RWPE2 (cell line): ENCODE measurements around the gene PKIB.
A peak's percentile ranks its signal among the peaks of the same experiment; 100 is the strongest.
"Not testable (repeated sequence)": the region's sequence is repeated elsewhere in the genome, so short reads cannot be mapped to it uniquely, and the experiment has no call there.

Experiments
- ATAC-seq: fragments of 200-7000 bp; cut with Tn5 transposase; 3 replicates; pipeline ENCODE4 v1.9.1; 2021; ENCODE audit warnings: low read depth
- DNase-seq: peaks from one replicate; pipeline ENCODE4 v3.0.0-alpha.2; 2020; ENCODE audit warnings: low spot score
- H3K27ac ChIP-seq: fragments of 450-650 bp; 2 replicates; pipeline ENCODE4 v1.5.1; 2017; ENCODE audit warnings: mild to moderate bottlenecking; ENCODE audit not compliant: poor library complexity, severe bottlenecking
- H3K27me3 ChIP-seq: fragments of 250-450 bp; sonication (Bioruptor Pico); 2 replicates; pipeline ENCODE4 v1.5.1; 2021; ENCODE audit warnings: mild to moderate bottlenecking, moderate library complexity; ENCODE audit not compliant: insufficient read depth, poor library complexity, severe bottlenecking
- H3K36me3 ChIP-seq: fragments of 250-450 bp; sonication (Bioruptor Pico); 2 replicates; pipeline ENCODE4 v1.5.1; 2020; ENCODE audit warnings: low read depth, mild to moderate bottlenecking, moderate library complexity
- H3K4me1 ChIP-seq: fragments of 250-450 bp; sonication (Bioruptor Pico); 2 replicates; pipeline ENCODE4 v1.5.1; 2021; ENCODE audit warnings: mild to moderate bottlenecking, moderate library complexity; ENCODE audit not compliant: insufficient read depth, poor library complexity, severe bottlenecking
- H3K4me3 ChIP-seq: fragments of 250-450 bp; sonication (Bioruptor Pico); 2 replicates; pipeline ENCODE4 v1.5.1; 2021; ENCODE audit warnings: mild to moderate bottlenecking, moderate library complexity; ENCODE audit not compliant: severe bottlenecking
- H3K9me3 ChIP-seq: fragments of 250-450 bp; sonication (Bioruptor Pico); 2 replicates; pipeline ENCODE4 v1.5.1; 2021; ENCODE audit warnings: mild to moderate bottlenecking, moderate library complexity; ENCODE audit not compliant: severe bottlenecking
- TF ChIP-seq, protein P1 (sequence below): fragments of 450-650 bp; IDR thresholded peaks from one replicate; pipeline ENCODE4 v1.5.1; 2017; ENCODE audit warnings: mild to moderate bottlenecking, moderate library complexity; ENCODE audit not compliant: poor library complexity, severe bottlenecking

PKIB gene

DNA sequence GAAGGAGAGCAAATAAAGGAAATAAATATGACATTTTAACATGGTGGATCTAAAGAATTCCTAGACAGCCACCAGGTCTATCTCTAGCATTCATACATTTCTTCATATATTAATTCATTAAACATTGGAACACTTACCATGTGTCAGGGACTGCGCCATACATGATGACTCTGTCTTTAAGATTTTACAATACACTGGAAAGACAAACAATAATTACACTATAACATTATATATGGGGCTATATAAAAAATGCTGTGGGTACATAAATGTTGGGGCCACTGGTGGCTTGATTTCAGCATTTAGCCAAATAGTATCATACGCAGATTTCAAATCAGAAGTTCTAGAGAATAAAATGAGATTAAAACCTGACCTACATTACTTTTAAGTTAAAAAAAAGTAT, 33.3 kb upstream of the PKIB start:
- H3K36me3 ChIP-seq = no peaks in the 10 kb centered on the region
- no peak overlapping the region for H3K27ac ChIP-seq
- no peak for ATAC-seq
- no peak for DNase-seq
- no peak overlapping the region for H3K4me3 ChIP-seq
- TF ChIP-seq, protein P1, sequence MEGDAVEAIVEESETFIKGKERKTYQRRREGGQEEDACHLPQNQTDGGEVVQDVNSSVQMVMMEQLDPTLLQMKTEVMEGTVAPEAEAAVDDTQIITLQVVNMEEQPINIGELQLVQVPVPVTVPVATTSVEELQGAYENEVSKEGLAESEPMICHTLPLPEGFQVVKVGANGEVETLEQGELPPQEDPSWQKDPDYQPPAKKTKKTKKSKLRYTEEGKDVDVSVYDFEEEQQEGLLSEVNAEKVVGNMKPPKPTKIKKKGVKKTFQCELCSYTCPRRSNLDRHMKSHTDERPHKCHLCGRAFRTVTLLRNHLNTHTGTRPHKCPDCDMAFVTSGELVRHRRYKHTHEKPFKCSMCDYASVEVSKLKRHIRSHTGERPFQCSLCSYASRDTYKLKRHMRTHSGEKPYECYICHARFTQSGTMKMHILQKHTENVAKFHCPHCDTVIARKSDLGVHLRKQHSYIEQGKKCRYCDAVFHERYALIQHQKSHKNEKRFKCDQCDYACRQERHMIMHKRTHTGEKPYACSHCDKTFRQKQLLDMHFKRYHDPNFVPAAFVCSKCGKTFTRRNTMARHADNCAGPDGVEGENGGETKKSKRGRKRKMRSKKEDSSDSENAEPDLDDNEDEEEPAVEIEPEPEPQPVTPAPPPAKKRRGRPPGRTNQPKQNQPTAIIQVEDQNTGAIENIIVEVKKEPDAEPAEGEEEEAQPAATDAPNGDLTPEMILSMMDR = no peak
- no peaks in the 10 kb centered on the region for H3K4me1 ChIP-seq
- no peaks in the 10 kb centered on the region for H3K27me3 ChIP-seq
- H3K9me3 ChIP-seq = no peaks in the 10 kb centered on the region

DNA sequence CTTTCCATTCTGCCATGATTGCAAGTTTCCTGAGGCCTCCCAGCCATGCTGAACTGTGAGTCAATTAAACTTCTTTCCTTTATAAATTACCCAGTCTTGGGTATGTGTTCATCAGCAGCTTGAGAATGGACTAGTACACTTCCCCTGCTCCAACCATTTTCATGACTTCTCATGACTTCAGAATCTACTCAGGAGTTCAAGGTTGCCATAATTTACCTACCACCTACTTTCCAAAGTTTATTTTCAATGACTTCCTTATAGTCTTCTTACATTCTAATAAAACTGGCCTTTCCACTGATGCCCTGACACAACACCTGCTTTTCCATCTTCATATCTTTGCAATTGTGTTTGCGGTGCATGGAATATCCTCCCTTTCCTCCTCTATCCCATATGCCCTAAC, 31.2 kb upstream of the PKIB start:
- no peak overlapping the region for H3K27ac ChIP-seq
- H3K9me3 ChIP-seq = no peaks in the 10 kb centered on the region
- H3K36me3 ChIP-seq = no peaks in the 10 kb centered on the region
- no peaks in the 10 kb centered on the region for H3K4me1 ChIP-seq
- TF ChIP-seq, protein P1 = no peak
- no peaks in the 10 kb centered on the region for H3K27me3 ChIP-seq
- no peak for ATAC-seq
- no peak overlapping the region for H3K4me3 ChIP-seq
- DNase-seq = no peak

DNA sequence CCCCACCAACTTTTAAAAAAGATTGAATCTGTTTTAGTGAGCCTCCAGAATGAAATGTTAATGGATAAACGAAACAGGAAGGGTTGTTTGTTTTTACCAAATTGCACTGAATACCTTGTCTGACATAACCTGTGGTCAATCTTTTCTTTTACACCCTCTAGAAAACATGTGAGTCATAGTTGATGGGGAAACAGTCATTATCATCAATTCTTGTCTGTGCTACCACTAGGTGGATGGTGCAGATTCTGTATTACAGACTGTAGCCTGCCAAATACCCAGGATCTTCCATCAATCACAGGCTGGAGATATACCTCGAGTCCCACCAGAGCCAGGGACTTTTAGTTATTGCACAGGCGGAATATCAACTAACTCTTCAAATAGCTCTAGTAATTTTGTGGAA, 29.5 kb upstream of the PKIB start:
- no peak for DNase-seq
- H3K27me3 ChIP-seq = no peaks in the 10 kb centered on the region
- H3K36me3 ChIP-seq = no peaks in the 10 kb centered on the region
- peak; percentile 70; the same call in 2 of the 3 replicates for ATAC-seq
- TF ChIP-seq, protein P1 = peak; percentile 21
- H3K4me3 ChIP-seq = no peak overlapping the region
- no peaks in the 10 kb centered on the region for H3K4me1 ChIP-seq
- H3K27ac ChIP-seq = no peak overlapping the region
- H3K9me3 ChIP-seq = no peaks in the 10 kb centered on the region

DNA sequence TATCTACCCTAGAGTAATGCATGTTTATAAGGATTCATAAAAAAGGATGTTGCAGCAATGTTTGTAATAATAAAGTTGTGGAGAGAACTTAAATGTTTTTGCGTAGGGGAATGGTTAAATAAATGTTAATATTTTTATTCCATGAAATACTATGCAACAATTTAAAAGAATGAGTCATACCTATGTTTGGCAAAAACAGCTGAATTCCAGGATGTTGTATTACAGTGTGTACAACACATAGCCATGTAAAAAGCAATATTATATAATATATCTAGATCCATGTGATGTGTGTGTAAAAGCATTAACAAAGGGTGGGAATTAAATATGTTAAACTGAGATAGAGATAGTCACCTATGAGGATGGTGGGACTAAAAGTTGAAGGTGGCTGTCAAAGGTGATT, 21.1 kb upstream of the PKIB start:
- H3K36me3 ChIP-seq = no peaks in the 10 kb centered on the region
- H3K4me3 ChIP-seq = no peak overlapping the region
- H3K27me3 ChIP-seq = no peaks in the 10 kb centered on the region
- no peak for ATAC-seq
- H3K27ac ChIP-seq = no peak overlapping the region
- no peaks in the 10 kb centered on the region for H3K9me3 ChIP-seq
- H3K4me1 ChIP-seq = no peaks in the 10 kb centered on the region
- DNase-seq = no peak
- TF ChIP-seq, protein P1 = no peak

DNA sequence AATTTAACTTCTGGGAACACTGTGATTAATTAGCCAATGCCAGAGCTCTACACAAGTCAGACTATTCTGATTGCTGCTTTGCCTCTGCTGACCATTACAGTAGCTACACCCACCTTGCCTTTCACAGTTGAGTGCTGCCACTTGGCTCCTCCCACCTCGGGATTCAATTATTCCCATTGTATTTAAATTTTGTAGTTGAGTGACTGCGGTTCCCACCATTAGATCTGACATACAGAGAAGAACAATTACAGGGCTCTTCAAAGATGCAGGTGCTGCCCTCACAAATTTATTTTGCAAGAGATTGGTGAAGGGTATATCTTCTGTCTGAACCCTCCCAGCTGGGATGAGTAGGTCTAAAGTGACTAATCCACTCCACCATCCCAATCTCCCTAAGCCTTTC, 11.9 kb upstream of the PKIB start:
- not testable (repeated sequence) for H3K9me3 ChIP-seq, ATAC-seq, H3K27me3 ChIP-seq, DNase-seq, H3K27ac ChIP-seq, H3K4me3 ChIP-seq, H3K36me3 ChIP-seq, H3K4me1 ChIP-seq
